Measurements from ENCODE around the gene BAZ2A. TPM values are rescaled to one million over a fixed set of nuclear protein-coding genes. Genes with fewer than 3 reads are reported as not detected.
A peak's percentile ranks its signal among the peaks of the same experiment; 100 is the strongest.

Gene BAZ2A
- total RNA-seq, 2 donors from 2014 or later = 203 to 214 TPM

DNA sequence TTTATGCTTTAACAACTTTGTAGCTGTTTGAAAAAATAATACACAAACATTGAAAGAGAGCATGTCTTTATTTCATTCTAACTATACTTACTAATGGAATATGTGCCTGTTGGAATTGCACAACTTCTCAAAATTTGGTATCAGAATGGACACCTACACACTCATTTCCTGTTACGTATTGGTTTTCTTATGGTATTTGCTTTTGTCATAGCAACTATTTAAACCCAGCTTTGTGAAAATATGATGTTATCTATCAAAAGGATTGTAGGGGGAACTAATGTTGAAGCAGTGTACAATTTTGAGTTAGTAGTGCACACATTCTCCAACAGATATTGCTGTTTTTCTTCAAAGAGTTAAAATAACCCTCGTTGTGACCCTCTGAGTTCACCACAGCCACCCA, 55.9 kb downstream of the BAZ2A start:
- no peak overlapping the region for H3K4me3 Mint-ChIP-seq
- H3K36me3 Mint-ChIP-seq (ENCODE audit: low read depth) = peaks cover 2% of the 10 kb centered on the region
- H3K4me1 Mint-ChIP-seq = peaks cover 7% of the 10 kb centered on the region
- no peaks in the 10 kb centered on the region for H3K27me3 Mint-ChIP-seq
- no peaks in the 10 kb centered on the region for H3K9me3 ChIP-seq (ENCODE audit: control insufficient read depth, low read length, poor library complexity, severe bottlenecking)
- H3K27ac Mint-ChIP-seq = peak overlapping the region; percentile 61
- ATAC-seq (no peak), DNase-seq (no peak)

DNA sequence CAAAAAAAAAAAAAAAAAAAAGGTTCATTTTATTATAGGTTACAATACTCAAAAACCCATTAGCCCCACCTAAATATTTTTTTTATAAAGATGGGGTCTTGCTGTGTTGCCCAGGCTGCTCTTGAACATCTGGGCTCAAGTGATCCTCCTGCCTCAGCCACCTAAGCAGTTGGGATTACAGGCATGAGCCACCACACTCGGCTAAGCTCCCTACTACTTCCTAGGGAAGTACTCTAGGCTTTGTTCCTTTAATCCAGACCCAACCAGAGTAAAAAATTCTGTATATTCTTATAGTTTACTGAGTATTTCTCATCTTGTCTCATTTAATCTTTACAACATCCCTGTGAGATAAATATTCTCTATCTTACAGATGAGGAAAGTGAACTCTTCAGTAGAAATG, 57.8 kb downstream of the BAZ2A start:
- H3K4me1 Mint-ChIP-seq = peaks cover 9% of the 10 kb centered on the region
- H3K27ac Mint-ChIP-seq = no peak overlapping the region
- H3K27me3 Mint-ChIP-seq = no peaks in the 10 kb centered on the region
- H3K36me3 Mint-ChIP-seq (ENCODE audit: low read depth) = peaks cover 3% of the 10 kb centered on the region
- no peak for DNase-seq
- no peak for ATAC-seq
- no peaks in the 10 kb centered on the region for H3K9me3 ChIP-seq (ENCODE audit: control insufficient read depth, low read length, poor library complexity, severe bottlenecking)
- H3K4me3 Mint-ChIP-seq = no peak overlapping the region

DNA sequence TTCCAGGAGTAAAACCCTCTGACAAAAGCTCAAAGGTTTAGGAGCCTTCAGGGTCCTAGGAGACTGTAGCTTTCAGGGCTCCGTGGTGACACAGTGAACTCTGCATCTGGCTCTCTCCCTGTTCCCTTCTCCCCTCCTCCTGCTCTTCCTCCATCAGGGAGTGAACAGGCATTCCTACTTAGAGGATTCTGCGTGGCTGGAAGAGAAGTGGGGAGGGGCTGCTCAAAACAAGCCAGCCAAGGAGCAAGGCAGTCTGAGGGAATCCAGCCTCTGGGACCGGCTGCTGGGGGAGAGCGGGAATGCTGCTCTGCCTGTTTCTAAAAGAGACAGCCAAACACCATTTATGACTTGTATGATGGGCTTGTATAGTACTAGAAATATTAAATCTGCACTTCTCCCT, 59.0 kb downstream of the BAZ2A start:
- H3K27me3 Mint-ChIP-seq = no peaks in the 10 kb centered on the region
- peaks cover 12% of the 10 kb centered on the region for H3K4me1 Mint-ChIP-seq
- H3K9me3 ChIP-seq (ENCODE audit: control insufficient read depth, low read length, poor library complexity, severe bottlenecking) = no peaks in the 10 kb centered on the region
- peak overlapping the region; percentile 3 for H3K4me3 Mint-ChIP-seq
- H3K36me3 Mint-ChIP-seq (ENCODE audit: low read depth) = peaks cover 3% of the 10 kb centered on the region
- ATAC-seq = no peak
- H3K27ac Mint-ChIP-seq = no peak overlapping the region
- no peak for DNase-seq

DNA sequence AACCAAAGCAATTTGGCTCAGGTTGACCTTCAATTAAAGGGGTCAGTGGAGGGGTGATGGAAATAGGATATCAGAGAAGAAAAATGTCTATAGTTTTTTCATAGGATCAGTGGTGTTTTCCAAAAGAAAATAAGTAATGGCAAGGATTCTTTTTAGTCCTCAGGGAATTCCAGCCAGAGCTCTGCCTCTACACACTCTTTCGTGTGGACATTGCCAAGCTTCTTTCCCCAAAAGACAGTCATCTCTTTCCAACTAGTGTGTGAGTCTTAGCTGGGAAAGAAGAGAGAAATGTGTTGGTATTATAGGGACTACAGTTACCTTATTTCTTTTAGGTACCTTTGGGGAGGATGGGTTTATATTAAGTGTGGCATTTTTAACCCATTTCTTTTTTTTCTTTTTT, 62.0 kb downstream of the BAZ2A start:
- Mint-ChIP-seq H3K4me3 (no peak overlapping the region), H3K36me3 (ENCODE audit: low read depth) (peaks cover 3% of the 10 kb centered on the region), H3K27me3 (no peaks in the 10 kb centered on the region), H3K27ac (no peak overlapping the region), H3K4me1 (peaks cover 21% of the 10 kb centered on the region)
- H3K9me3 ChIP-seq (ENCODE audit: control insufficient read depth, low read length, poor library complexity, severe bottlenecking) = no peaks in the 10 kb centered on the region
- no peak for ATAC-seq
- no peak for DNase-seq

DNA sequence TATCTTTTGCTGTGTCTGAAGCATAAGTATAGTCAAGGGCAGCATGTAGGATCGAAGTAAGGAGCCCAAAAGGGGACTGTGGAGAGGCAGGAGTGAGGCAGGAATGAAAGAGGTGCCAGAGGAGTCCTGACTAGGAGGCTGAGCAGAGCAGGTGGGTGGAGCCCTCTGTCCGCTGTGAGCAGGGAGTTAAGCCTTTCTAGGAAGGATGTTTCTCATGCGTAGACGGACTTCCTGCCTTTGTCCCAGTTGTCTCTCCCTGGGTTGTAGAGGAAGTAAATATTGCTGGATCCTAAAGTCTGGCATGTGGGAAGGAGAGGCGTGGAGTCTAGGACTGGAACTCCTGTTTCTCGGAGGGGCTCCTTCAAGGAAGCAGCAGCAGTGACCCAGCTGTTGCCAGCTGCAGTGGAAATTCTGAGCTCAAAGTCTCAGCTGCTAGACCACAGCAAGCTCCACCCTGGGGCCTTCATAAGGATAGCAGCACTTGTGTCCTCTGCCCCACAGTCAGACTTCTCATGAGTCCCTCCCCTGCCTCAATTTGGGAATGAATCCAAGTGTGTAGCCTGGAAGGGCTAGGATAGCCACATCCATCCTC, 64.5 kb downstream of the BAZ2A start:
- Mint-ChIP-seq H3K36me3 (ENCODE audit: low read depth) (peaks cover 3% of the 10 kb centered on the region), H3K4me3 (peak overlapping the region; percentile 66), H3K4me1 (peaks cover 21% of the 10 kb centered on the region), H3K27me3 (no peaks in the 10 kb centered on the region), H3K27ac (peak overlapping the region; percentile 59)
- no peaks in the 10 kb centered on the region for H3K9me3 ChIP-seq (ENCODE audit: control insufficient read depth, low read length, poor library complexity, severe bottlenecking)
- ATAC-seq (peak; percentile 62), DNase-seq (no peak)

DNA sequence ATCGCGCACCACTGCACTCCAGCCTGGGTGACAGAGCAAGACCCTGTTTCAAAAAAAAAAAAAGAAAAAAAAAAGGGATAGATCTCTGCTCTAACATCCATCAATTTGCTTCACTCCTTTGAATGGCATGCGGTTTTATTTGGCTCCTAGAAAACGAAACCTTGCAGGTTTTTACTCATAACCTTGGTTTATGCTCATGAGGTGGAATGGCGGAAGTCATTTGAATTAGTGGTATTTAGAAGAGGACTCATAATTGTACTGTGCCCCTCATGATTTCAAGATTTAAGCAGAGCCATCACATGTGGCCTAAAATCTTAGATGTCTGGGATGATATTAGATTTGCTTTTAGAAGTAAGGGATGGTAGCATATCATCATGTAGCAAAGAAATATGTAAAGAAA, 79.1 kb downstream of the BAZ2A start:
- no peak overlapping the region for H3K27ac Mint-ChIP-seq
- H3K4me3 Mint-ChIP-seq = no peak overlapping the region
- H3K4me1 Mint-ChIP-seq = peaks cover 4% of the 10 kb centered on the region
- H3K9me3 ChIP-seq (ENCODE audit: control insufficient read depth, low read length, poor library complexity, severe bottlenecking) = no peaks in the 10 kb centered on the region
- H3K27me3 Mint-ChIP-seq = no peaks in the 10 kb centered on the region
- no peak for ATAC-seq
- DNase-seq = no peak
- no peaks in the 10 kb centered on the region for H3K36me3 Mint-ChIP-seq (ENCODE audit: low read depth)

DNA sequence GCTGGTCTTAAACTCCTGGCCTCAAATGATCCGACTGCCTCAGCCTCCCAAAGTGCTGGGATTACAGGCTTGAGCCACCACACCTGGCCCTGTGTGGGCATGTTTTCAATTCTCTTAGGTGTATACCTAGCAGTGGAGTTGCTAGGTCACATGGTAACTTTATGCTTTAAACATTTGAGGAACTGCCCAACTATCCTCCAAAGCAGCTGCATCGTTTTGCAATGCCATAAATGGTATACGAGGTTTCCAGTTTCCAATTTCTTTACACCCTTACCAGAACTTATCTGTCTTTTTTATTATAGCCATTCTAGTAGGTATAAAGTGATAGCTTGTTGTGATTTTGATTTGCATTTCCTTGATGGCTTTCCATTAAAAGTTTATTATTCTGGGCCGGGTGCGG, 83.4 kb downstream of the BAZ2A start:
- Mint-ChIP-seq H3K4me3 (no peak overlapping the region), H3K36me3 (ENCODE audit: low read depth) (no peaks in the 10 kb centered on the region), H3K4me1 (peaks cover 3% of the 10 kb centered on the region), H3K27me3 (no peaks in the 10 kb centered on the region), H3K27ac (no peak overlapping the region)
- H3K9me3 ChIP-seq (ENCODE audit: control insufficient read depth, low read length, poor library complexity, severe bottlenecking) = no peaks in the 10 kb centered on the region
- DNase-seq (no peak), ATAC-seq (no peak)

Other genes starting within 250 kb of the BAZ2A start
- gene TIMELESS, start 180.9 kb downstream of the BAZ2A start, total RNA-seq = 1 to 10 TPM; 5.0 to 5.1 TPM
- gene MIP, start 175.7 kb downstream of the BAZ2A start, total RNA-seq = not detected
- gene SPRYD4, start 161.7 kb downstream of the BAZ2A start, total RNA-seq = 1 to 10 TPM; 5.8 to 6.4 TPM
- 1 to 10 TPM; 1.9 to 2.8 TPM for gene GLS2, start 142.2 kb downstream of the BAZ2A start, total RNA-seq
- 1 to 10 TPM; 2.1 to 3.0 TPM for gene RBMS2, start 108.5 kb downstream of the BAZ2A start, total RNA-seq
- 100 to 1,000 TPM; 297 to 299 TPM for gene ATP5F1B, start 15.7 kb upstream of the BAZ2A start, total RNA-seq
- 100 to 1,000 TPM; 124 to 127 TPM for gene PTGES3, start 58.0 kb upstream of the BAZ2A start, total RNA-seq
- gene NACA, start 95.0 kb upstream of the BAZ2A start, total RNA-seq = 1,000 to 10,000 TPM; 1,068 to 1,135 TPM
- gene PRIM1, start 122.0 kb upstream of the BAZ2A start, total RNA-seq = 10 to 100 TPM; 11.3 to 14.4 TPM
- under 1 TPM in 1 of 2 donors, not detected in 1; 0.63 TPM for gene HSD17B6, start 133.0 kb upstream of the BAZ2A start, total RNA-seq